Measurements from ENCODE around the gene IFFO2. TPM values are rescaled to one million over a fixed set of nuclear protein-coding genes. Genes with fewer than 3 reads are reported as not detected.

IFFO2 gene
- total and polyA plus RNA-seq, 2 experiments from 2014 or later = 0.71 to 7.5 TPM

DNA sequence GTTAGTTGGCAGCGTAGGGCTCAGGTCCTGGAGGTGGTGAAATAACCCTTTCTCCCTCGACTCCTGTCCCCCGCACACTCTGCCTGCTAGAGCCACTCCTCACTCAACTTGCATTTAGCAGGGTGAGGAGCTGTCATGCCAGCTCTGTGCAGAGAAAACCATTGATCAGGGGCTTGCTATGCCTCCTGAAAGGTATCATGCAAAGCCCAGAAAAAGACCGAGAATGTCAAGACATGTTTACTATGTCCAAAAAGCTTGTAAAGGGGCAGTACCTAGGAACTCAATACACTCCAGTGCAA is 72.1 kb downstream of the IFFO2 start:
- H2AFZ ChIP-seq = no peak overlapping the region
- no peak overlapping the region for H3K27ac ChIP-seq (ENCODE audit: low read depth)
- ATAC-seq (no peak), DNase-seq (ENCODE audit: low spot score) (no peak)
- H3K4me1 Mint-ChIP-seq = no peaks in the 10 kb centered on the region
- H4K20me1 ChIP-seq (replicated peaks; ENCODE audit: insufficient read depth) = no peaks in the 10 kb centered on the region
- no peaks in the 10 kb centered on the region for H3K79me2 ChIP-seq (replicated peaks; ENCODE audit: insufficient read depth)
- peaks cover 5% of the 10 kb centered on the region; the same call in 1 of the 2 replicates for H3K4me1 ChIP-seq (ENCODE audit: insufficient read depth)
- no peak for TF ChIP-seq CREB1 (CRISPR knock-in tag; IDR thresholded peaks at IDR 0.05; ENCODE audit: low read depth)
- TF ChIP-seq, protein P1, sequence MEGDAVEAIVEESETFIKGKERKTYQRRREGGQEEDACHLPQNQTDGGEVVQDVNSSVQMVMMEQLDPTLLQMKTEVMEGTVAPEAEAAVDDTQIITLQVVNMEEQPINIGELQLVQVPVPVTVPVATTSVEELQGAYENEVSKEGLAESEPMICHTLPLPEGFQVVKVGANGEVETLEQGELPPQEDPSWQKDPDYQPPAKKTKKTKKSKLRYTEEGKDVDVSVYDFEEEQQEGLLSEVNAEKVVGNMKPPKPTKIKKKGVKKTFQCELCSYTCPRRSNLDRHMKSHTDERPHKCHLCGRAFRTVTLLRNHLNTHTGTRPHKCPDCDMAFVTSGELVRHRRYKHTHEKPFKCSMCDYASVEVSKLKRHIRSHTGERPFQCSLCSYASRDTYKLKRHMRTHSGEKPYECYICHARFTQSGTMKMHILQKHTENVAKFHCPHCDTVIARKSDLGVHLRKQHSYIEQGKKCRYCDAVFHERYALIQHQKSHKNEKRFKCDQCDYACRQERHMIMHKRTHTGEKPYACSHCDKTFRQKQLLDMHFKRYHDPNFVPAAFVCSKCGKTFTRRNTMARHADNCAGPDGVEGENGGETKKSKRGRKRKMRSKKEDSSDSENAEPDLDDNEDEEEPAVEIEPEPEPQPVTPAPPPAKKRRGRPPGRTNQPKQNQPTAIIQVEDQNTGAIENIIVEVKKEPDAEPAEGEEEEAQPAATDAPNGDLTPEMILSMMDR (conservative IDR thresholded peaks at IDR 0.05; ENCODE audit: low read depth in 2 of 2) = 0 out of 4 replicates have a peak, but pooled peaks of 1 of the 2 experiments have one; percentile 5
- TF ChIP-seq, protein P2, sequence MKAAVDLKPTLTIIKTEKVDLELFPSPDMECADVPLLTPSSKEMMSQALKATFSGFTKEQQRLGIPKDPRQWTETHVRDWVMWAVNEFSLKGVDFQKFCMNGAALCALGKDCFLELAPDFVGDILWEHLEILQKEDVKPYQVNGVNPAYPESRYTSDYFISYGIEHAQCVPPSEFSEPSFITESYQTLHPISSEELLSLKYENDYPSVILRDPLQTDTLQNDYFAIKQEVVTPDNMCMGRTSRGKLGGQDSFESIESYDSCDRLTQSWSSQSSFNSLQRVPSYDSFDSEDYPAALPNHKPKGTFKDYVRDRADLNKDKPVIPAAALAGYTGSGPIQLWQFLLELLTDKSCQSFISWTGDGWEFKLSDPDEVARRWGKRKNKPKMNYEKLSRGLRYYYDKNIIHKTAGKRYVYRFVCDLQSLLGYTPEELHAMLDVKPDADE (IDR thresholded peaks at IDR 0.05) = no peak
- H3K4me3 Mint-ChIP-seq = no peak overlapping the region; the same call in 2 of the 3 replicates
- H3K4me3 ChIP-seq = no peak overlapping the region
- no peak overlapping the region for H3K4me2 ChIP-seq
- no peaks in the 10 kb centered on the region for H3K9me3 Mint-ChIP-seq
- H3K27me3 Mint-ChIP-seq (ENCODE audit: insufficient read depth, low read depth, poor library complexity) = peaks cover 3% of the 10 kb centered on the region
- no peaks in the 10 kb centered on the region for H3K27me3 ChIP-seq (ENCODE audit: insufficient read depth)
- H3K9me2 ChIP-seq (ENCODE audit: insufficient read depth) = no peaks in the 10 kb centered on the region
- H3K36me3 Mint-ChIP-seq (ENCODE audit: low read depth) = peaks cover 8% of the 10 kb centered on the region; the same call in 2 of the 3 replicates
- H3K36me3 ChIP-seq (ENCODE audit: insufficient read depth) = no peaks in the 10 kb centered on the region
- no peak overlapping the region for H3K27ac Mint-ChIP-seq
- no peaks in the 10 kb centered on the region for H3F3A ChIP-seq (replicated peaks; ENCODE audit: low read depth)

DNA sequence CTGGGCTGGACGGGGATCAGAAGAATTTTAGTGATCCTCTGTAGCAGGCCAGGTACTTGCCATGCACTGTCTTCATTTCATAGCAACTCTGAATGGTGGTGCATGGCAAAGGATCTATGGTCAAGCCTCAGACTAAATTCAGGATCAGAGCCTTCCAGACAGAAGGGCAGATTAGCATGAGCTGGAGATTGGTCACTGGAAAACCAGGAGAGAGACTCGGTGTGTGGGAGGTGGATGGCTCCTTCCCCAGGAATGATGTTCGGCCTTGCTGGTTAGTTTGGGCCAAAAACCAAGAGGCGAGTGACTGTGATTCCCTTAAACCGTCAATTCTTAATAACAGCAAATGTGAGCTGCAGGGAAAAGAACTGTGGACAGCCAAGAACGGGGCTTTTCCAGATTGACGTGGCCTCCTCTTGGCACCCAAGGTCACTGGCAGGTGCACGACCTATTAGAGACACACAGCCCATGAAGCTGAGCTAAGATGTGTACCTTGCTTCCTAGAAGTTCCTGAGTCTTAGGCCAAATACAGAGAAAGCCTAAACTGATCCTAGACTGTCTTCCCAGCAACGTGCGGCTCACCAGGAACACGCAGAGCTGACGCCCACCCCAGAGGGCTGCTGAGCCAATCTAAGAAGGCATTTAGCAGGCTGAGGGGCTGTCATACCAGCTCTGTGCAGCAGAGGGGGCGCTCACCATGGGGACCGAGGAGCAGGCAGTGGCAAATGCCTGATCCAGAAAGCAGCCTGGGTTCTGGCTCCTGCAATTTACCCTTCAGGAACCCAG is 72.6 kb downstream of the IFFO2 start:
- no peaks in the 10 kb centered on the region for H3K79me2 ChIP-seq (replicated peaks; ENCODE audit: insufficient read depth)
- H3K9me2 ChIP-seq (ENCODE audit: insufficient read depth) = no peaks in the 10 kb centered on the region

More for the DNA sequence above, 72.6 kb downstream of the IFFO2 start:
- TF ChIP-seq, protein P1 (conservative IDR thresholded peaks at IDR 0.05; ENCODE audit: low read depth in 2 of 2) = peak; percentile 78 to 89
- TF ChIP-seq POLR2AphosphoS5 (IDR thresholded peaks at IDR 0.05; ENCODE audit: low read depth) = no peak
- H3K4me2 ChIP-seq = no peak overlapping the region
- Mint-ChIP-seq H3K9me3 (no peaks in the 10 kb centered on the region), H3K4me1 (no peaks in the 10 kb centered on the region), H3K27ac (no peak overlapping the region), H3K36me3 (ENCODE audit: low read depth) (peaks cover 8% of the 10 kb centered on the region; the same call in 2 of the 3 replicates), H3K4me3 (no peak overlapping the region), H3K27me3 (ENCODE audit: insufficient read depth, low read depth, poor library complexity) (peaks cover 3% of the 10 kb centered on the region)
- no peak overlapping the region for H3K4me3 ChIP-seq
- H4K20me1 ChIP-seq (replicated peaks; ENCODE audit: insufficient read depth) = no peaks in the 10 kb centered on the region
- no peaks in the 10 kb centered on the region for H3K27me3 ChIP-seq (ENCODE audit: insufficient read depth)
- H3K36me3 ChIP-seq (ENCODE audit: insufficient read depth) = no peaks in the 10 kb centered on the region
- H3K27ac ChIP-seq (ENCODE audit: low read depth) = no peak overlapping the region
- peak; percentile 93 for DNase-seq (ENCODE audit: low spot score)
- H3K4me1 ChIP-seq (ENCODE audit: insufficient read depth) = peaks cover 5% of the 10 kb centered on the region; the same call in 1 of the 2 replicates
- no peak overlapping the region for H2AFZ ChIP-seq
- no peaks in the 10 kb centered on the region for H3F3A ChIP-seq (replicated peaks; ENCODE audit: low read depth)
- ATAC-seq = peak; percentile 91
